Effector CD8-positive, alpha-beta T cell (primary cell): ENCODE data around the gene FEM1C.
"Not testable (repeated sequence)": the region's sequence is repeated elsewhere in the genome, so short reads cannot be mapped to it uniquely, and the experiment has no call there.

Experiments used
- DNase-seq: peaks from one replicate; lab custom pipeline; 2025; lab: John Stamatoyannopoulos, UW

Gene FEM1C

DNA sequence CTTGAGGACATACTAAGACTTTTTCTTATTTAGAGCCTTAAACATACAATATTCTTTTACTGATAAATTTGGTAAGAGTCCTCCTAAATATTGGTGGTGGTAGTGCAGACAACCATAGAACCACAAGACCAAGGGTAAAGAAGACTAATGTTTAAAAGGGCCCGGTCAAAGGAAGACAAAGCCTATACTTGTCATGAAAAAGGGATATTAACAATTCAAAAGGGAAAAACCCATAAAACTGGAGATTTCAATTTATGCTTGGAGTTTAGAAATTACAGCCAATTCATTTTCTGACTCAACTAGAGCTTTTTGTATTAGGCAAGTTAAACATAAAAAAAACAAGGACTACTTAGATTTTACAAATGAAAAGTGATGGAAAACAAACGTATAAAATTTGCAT, 24.4 kb downstream of the FEM1C start:
- DNase-seq: no peak

DNA sequence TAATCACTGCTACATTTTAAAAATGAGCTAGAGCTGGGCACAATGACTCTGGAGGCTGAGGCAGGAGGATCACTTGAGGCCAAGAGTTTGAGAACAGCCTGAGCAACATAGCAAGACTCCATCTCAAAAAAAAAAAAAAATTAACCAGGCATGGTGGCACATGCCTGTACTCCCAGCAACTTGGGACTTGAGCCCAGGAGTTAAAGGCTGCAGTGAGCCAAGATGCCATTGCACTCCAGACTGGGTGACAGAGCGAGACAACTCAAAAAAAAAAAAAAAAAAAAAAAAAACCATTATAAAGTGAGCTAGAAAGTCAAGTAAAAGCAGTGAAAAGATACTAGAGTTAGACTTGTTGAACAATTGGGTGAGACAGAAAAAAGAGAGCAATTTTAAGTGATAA, 28.2 kb downstream of the FEM1C start:
- no peak for DNase-seq

DNA sequence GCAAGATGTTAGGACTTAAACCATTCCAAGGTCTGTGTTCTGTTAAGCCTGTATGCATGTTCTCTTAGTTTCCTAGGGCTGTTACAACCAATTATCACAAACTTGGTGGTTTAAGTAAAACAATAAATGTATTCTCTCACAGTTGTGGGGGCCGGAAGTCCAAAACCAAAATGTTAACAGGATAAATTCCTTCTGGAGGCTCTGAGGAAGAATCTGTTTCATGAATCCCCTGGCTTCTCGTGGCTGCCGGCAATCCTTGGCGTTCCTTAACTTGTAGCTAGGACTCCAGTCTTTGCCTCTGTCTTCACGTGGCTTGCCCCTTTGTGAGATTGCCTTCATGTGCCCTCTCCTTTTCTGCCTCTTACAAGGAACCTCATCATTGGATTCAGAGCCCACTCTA, 30.4 kb downstream of the FEM1C start:
- DNase-seq: no peak

DNA sequence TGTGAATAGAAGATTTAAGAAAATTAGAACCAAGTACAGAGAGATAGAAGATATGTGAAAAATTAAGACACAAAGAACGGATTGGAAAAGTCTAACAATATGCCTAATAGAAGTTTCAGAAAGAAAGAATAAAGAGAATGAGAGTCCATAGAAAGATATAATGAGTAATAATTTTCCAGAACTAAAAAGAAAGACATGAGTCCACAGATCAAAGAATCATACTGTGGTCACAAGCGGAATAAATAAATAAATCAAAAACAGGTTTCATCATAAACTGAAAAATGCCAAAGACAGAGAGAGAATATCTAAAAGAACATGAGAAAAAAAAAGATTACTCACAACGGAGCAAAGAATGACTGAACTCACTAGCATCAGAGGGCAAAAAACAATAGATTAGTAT, 32.9 kb downstream of the FEM1C start:
- no peak for DNase-seq

DNA sequence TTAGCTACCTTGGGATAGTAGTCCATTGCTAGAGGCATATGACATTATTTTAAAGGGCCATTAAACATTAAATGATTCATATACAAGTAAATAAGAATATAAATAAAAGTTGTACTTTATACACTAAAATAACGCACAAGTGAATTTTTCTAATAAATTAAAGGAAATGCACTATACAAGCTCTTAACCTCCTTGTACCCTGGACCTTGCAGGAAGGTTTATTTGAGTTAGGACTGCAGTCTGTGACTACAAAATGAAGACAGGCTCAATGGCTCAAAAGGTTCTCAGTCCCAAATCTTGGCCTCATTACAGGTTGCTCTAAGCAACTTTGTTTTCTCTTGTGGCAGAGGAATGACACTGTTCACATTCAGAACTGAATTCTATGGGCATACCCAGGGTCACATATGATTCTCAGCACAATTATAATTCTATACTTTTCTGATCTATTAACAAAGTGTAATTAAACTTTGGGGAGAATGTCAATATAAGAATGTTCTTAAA, 34.4 kb downstream of the FEM1C start:
- no peak for DNase-seq

DNA sequence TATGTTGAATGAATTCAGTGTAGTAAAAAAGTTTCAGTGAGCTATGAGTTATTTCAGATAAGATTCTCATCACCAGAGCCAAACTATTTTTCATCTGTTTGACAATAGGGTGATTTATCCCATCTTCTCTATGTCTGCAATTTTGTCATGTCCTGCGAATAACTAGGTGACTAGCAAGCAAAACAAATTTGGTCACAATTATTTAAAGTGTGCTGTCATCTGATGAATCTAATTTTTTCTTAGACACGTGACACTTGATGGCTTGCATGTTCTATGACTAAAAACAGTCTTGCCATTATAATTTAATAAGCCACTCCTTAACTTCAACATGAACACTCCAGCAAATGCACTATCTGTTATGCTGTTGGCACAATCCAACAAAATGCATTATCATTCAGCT, 35.0 kb downstream of the FEM1C start:
- DNase-seq: no peak

DNA sequence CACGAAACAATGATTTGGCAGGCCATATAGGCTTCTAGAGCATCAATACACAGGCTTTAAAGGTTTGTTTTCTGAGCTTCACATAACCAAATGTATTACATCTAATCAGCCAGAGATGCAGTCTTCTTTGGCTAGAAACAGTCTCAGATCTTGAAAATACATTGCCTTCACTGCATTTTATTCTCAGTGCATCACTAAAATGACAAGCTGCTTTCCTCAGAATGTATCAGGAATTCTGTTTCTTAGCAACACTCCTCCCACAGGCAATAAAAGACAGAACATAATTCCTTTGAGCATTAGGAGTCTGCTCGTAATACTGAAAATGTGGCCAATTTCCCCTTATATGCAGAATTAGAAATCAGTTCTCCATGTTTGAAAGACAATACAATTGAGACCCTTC, 36.9 kb downstream of the FEM1C start:
- no peak for DNase-seq

DNA sequence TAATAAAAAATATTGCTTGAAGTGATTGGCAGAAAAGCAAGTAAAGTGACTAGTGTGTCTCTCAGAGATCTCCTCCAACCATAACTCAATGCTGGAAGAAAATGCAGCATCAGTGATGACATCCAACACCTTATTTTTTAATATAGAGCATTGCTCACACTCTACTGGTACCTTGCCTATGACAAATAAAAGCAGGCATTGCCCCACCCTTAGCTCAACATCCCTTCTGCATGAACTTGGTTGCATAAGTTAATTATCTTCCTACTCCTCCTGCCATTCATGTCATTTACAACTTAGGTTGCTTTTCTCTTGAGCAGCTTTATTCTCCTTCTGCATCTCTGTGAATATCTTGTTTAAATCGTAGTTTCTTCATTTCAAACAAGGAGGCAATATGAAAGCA, 41.2 kb downstream of the FEM1C start:
- DNase-seq: no peak

DNA sequence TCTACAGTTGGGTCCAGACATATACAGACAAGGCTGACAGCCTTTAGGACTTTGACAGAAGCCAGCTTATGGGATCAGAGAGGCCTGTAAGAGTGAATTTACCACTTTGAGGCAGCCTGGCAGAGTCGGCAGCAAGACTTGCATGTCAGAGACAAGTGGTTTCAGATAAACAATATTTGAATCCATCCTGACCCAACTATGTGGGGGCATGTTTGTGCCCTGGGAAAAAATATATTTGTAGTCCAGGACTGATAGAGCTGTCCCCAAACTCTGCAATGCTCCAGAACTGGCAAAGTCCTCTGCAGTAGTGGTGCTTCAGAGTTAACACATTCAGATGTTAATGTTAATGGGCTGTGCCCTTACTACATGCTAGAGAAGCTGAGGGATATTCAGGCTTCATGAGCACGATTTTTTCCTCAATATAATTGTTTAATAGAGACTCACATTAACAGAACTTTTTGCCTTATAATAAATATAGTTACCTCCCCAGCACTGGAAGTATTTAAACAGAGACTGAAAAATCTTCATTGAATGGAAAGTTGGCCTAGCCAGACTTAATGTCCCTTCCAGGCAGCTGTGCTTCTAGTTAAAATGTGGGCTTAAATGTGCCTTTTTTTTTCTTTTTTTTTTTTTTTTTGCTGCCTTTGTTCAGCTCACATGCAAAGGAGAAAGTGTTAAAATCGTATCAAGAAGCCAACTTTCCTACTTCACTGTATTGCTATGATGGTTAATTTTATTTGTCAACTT, 42.9 kb downstream of the FEM1C start:
- DNase-seq: no peak

DNA sequence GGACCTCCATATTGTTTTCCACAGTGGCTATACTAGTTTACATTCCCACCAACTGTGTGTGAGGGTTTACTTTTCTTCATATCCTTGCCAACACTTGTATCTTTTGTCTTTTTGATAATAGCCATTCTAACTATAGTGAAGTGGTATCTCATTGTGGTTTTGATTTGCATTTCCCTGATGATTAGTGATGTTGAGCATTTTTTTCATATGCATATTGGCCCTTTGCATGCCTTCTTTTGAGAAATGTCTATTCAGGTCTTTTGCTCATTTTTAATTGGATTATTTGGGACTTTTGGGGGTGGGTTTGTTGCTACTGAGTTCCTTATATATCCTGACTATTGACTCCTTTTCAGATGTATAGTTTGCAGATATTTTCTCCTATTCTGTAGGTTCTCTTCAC, 44.4 kb downstream of the FEM1C start:
- DNase-seq: no peak

DNA sequence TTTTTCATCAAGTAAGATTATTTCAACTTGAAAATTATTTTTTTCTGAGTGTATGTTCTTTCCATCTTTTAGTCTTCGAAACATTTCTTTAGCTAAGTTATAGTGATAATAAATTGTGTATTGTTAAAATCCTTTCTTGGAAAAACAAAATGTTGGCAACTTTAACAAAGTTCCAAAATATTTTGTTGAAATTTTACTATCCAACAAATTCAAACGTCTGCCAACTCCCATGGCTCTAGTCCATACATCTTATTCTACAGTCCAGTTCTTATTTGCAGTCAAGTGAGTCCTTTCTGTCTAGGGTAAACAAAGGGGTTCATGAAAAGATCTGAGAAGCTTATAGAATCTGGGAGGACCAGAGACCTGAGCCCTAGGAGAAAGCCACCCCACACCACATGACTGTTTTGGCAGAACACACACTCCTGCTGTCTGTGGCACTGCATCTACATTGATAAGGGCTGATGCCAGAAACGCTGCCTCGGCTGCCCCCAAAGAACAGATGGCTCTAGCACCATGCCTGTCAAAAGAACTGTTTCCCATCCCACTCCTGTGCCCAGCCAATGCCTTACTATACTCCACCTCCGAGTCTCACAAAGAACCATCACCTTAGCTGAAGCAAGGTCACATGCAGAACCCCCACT, 47.5 kb downstream of the FEM1C start:
- no peak for DNase-seq

DNA sequence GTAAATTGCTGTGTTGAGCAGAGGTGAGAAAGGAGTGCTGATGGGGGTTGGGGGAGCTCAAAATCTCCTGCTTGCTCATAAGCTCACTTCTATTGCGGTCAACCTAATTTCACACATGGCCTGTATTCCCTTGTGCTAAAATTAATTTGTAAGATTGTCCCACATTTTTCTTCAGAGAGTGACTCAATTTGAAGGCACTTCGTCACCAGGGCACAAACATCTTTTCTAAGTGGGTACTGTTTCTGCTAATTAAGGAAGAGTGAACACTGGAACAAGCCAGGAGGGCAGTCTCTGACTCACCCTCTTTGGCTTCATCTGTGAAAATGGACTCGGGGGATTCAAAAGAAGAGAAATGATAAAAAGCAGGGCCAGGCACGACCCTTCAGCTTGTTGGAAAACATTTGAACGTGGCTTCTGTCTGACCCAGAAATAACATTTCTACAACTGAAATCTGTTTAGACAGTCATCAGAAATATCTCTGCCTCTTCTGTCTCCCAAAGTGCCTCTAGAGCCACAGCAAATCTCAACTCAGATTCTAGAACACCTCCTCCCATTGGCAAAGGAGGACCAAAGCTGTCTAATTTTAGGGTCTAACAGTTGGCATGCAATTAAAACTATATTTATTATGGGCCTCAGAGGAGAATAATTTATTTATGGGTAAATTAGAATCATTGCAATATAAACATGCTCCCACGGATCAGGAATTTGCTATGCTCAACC, 49.8 kb downstream of the FEM1C start:
- DNase-seq: no peak

DNA sequence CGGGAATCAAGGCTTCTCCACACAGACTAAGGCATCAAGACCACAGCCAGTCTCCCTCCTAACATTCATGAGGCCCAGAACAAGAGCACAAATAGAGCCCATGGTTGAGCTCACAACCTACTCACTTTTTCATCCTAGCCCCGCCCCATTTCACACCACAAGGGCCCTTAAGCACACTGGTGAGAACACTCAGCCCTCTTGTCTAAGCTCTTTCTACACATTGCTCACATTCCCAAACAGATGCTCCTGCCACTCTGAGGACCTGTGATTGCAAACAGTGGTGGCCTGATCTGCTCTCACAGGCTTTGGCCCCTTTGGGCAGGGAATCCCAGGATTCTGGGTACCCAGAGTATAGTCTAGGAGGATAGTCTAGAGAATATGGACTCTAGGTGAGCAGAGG, 54.0 kb downstream of the FEM1C start:
- no peak for DNase-seq

DNA sequence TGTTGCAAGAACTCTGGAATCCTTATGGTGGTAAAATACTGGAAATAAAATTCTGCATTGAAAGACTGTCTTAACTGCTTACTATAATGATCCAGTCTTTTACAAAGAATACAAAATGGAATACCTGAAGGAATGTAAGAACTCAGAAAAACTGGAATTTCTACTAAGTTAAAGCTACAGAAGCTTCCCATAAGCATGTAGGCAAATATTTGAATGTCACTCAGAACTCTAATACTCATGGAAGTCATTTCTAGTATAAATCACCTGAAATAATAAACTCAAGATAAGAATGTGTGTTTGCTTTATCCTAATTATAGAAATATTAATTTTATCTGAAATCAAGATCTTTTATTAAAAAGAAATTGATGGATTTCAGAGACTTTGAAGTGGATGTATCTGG, 54.8 kb downstream of the FEM1C start:
- no peak for DNase-seq

DNA sequence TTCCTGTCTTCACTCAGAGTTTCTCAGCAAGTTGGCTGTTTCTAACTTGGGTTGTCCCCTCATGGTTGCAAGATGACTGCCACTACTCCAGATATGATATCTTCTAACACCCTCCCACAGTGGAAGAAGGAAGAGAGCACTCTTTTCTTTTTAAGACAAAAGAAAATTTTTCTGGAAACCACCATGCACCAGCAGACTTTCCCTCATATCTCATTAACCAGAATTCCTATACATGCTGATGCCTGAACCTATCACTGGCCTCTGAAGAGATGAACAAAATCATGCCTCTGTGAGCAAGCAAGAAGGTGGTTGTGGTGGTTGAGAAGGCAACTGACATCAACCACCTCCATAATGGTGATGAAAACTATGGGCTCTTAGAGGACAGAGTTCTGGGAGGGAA, 56.8 kb downstream of the FEM1C start:
- no peak for DNase-seq

DNA sequence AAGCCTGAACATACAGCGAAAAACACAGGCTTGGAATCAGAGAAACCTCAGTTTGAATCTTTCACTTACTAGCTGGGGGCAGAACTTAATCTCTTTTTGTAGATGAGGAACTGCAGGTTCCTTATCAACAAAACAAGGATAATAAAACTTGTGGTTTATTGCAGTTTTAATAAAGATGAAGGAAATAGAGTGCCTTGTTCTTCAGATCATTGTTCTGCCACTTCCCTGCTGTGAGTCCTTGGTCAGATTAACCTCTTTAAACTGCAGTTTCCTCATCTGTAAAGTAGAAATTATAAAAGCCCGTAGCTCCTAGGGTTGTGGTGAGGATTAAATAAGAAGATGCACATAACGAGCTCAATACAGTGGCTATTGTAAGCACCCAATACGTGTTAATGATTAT, 57.4 kb downstream of the FEM1C start:
- DNase-seq: no peak

DNA sequence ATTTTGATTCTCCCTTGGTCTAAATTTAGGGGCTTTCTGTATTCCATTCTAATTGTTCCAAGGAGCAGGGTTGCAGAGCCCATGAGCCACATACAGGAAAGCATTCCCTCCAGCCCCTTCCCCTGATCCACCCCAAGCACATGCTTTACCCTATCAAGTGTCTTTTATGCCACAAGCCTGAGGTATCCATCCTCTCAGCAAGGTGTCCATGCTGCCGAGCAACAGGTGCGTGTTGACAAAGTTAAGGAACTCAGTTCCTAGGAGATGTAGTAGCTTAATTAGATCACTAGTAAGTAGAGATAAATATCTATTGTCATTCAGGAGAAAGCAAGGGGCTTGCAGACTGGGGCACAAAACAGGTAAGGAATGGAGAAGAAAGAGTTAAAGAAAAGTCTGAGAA, 57.8 kb downstream of the FEM1C start:
- DNase-seq: no peak

DNA sequence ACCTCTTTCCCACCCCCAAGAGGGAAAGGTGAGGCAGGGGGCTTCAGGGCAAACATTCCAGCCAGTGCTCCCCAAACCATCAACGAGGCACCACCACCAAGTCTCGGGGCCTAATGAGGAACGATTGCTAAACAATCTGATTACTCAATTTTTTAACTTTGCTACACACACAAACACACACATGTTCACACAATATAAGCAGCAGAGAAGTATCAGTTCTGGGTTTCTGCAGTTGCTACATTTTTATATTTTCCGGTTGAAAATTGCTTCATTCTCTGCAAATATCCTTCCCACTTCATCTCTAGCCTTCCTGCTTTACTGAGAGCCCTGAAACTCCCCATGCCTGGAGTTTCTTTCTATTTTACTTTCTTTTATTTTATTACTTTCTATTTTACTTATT, 60.2 kb downstream of the FEM1C start:
- no peak for DNase-seq

DNA sequence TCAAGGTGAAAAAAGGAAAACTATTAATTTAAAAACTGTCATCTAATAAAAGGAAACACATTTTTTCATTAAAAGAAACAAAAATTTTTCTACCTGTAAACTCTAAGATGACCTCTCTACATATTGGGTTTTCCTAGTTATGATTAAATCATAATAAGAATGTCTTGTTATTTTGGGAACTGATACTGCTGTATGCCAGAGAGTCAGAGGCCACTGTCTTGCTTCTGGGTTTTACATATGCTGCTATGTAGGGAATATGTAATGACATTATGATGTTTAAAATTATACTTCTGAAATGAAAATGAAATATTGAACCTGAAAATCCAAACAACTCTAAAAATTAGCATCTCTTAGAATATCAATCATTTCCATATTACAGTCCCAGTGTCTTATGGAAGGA, 63.7 kb downstream of the FEM1C start:
- DNase-seq: no peak

DNA sequence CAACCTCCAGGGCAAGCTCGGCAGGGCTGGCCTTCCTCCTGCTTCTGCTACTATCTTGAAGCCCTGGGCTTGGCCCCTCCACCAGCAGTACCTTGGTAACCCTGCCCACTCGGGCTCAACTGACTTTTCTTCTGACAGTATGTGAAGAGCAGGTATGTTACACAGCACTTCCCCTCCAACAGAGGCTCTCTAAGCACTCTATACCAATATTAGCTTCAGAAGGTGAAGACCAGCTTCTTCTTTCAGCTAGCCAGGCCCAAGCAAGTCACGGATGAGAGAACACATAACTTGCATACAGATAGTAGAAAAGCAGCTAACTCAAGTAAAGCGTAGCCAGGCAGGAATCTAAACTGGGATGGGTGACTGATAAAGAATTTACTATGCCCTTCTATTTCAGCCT, 64.3 kb downstream of the FEM1C start:
- DNase-seq: no peak

DNA sequence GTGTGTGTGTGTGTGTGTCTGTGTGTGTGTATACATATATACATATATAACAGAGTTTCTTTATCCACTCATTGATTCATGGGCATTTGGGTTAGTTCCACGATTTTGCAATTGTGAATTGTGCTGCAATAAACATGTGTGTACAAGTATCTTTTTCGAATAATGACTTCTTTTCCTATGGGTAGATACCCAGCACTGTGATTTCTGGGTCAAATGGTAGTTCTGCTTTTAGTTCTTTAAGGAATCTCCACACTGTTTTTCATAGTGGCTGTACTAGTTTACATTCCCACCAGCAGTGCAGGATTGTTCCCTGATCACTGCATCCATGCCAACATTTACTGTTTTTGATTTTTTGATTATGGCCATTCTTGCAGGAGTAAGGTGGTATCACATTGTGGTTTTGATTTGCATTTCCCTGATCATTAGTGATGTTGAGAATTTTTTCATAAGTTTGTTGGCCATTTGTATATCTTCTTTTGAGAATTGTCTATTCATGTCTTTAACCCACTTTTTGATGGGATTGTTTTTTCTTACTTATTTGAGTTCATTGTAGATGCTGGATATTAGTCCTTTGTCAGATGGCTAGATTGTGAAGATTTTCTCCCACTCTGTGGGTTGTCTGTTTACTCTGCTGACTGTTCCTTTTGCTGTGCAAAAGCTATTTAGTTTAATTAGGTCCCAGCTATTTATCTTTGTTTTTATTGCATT, 65.3 kb downstream of the FEM1C start:
- DNase-seq: not testable (repeated sequence)

DNA sequence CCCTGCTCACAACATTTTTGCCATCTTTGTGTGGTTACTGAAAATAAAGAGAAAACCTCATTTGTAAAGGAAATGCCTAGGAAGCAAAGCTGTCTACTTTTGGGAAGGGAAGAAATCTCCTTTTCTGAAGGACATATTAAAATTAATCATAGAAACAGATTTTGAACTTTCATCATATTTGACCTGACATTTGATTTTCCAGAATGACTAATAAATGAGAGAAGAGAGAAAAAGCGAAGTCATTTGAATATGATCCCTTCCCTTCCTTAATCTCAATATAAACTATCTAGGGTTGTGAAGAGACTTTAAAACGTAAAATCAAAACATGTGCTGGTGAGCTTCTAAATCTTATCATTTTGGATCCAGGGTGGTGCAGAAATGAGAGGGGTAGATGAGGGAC, 66.3 kb downstream of the FEM1C start:
- DNase-seq: no peak

DNA sequence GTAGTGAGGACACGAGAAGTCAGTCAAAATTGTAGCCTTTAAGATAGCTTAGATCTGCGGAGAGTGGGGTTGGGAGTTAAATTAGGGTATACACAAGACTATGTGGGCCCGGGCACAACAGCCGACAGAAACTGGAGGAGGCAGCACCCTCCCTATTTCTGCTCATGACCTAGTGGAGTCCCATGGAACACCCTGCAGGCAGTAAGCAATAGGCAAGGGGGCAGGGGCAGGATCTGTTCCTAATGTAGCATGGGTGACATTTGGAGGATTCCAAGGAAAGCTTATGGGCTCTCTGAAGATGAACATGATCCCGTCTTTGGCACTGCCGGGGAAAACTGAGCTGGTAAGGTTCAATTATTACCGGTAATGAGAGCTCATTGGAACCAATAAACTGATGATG, 67.0 kb downstream of the FEM1C start:
- DNase-seq: no peak
